ENCODE data around the gene TECR.

DNA sequence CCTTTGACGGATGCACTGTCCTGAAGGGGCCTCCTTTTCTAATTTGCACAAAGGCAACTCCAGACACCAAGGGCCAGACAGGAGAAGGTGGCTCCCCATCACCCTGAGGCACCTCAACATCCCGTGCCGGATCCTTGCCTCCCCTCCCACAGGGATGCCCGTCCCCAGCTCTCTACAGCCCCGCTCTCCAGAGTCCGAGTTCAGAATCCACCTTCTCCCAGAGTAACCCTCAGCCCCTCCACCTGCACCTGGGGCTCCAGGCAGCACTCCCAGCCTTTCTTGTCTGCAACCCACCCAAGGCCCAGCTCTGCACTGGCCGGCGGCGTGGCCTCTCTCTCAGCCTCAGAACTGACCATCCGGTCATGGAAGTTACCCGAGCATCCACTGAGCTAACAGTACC is 37.7 kb downstream of the TECR start:
- TF ChIP-seq, protein P1, sequence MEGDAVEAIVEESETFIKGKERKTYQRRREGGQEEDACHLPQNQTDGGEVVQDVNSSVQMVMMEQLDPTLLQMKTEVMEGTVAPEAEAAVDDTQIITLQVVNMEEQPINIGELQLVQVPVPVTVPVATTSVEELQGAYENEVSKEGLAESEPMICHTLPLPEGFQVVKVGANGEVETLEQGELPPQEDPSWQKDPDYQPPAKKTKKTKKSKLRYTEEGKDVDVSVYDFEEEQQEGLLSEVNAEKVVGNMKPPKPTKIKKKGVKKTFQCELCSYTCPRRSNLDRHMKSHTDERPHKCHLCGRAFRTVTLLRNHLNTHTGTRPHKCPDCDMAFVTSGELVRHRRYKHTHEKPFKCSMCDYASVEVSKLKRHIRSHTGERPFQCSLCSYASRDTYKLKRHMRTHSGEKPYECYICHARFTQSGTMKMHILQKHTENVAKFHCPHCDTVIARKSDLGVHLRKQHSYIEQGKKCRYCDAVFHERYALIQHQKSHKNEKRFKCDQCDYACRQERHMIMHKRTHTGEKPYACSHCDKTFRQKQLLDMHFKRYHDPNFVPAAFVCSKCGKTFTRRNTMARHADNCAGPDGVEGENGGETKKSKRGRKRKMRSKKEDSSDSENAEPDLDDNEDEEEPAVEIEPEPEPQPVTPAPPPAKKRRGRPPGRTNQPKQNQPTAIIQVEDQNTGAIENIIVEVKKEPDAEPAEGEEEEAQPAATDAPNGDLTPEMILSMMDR (conservative IDR thresholded peaks at IDR 0.05), result no peak
- no peak for TF ChIP-seq ZFX (IDR thresholded peaks at IDR 0.05)
